ENCODE results near the gene ZNF564. TPM values are rescaled to one million over a fixed set of nuclear protein-coding genes. Genes with fewer than 3 reads are reported as not detected.

The ZNF564 gene
- total and polyA plus RNA-seq, 2 of the 8 experiments (the other 6 are each of a cell fraction or from before 2014, with no cell fraction given), result 0.89 to 10.4 TPM

GRCh38 chr19:12484011-12484370, 67.3 kb downstream of the ZNF564 start:
- peak overlapping the region; percentile 83 for H3K18ac ChIP-seq (ENCODE audit: extremely low read depth, low read length)
- no peaks in the 10 kb centered on the region for H3K9me3 ChIP-seq (ENCODE audit: insufficient read depth in 2 of 2, low read depth in 1 of 2, low read length in 1 of 2)
- H2BK20ac ChIP-seq (ENCODE audit: low read length), result no peak overlapping the region
- no peak overlapping the region for H2AK5ac ChIP-seq (ENCODE audit: low read depth, low read length)
- H3K23me2 ChIP-seq (ENCODE audit: low read depth, low read length), result peaks cover 7% of the 10 kb centered on the region
- H3K36me3 ChIP-seq (ENCODE audit: control insufficient read depth in 2 of 4, insufficient read depth in 4 of 4, low read length in 3 of 4), result no peaks in the 10 kb centered on the region
- H2BK5ac ChIP-seq (ENCODE audit: low read depth, low read length), result no peak overlapping the region
- 8% methylated on average over 13 of the region's 13 CpGs; no CpG with 5 or more reads in 1 of the 2 experiments for WGBS, 2 experiments (ENCODE audit: extremely low coverage in 1 of 2, insufficient coverage in 1 of 2, insufficient read length in 1 of 2, insufficient replicate concordance in 2 of 2, low coverage in 1 of 2, low lambda C conversion rate in 2 of 2, missing lambda C conversion rate in 1 of 2)
- peak overlapping the region; percentile 75 to 86 (median 82) for H3K4me3 ChIP-seq (ENCODE audit: extremely low read depth in 1 of 4, insufficient read depth in 2 of 4, low read depth in 3 of 4, low read length in 4 of 4)
- peak overlapping the region; percentile 78 for H2AFZ ChIP-seq (ENCODE audit: low read length)
- peak overlapping the region; percentile 39 to 96 (median 62) for H3K9ac ChIP-seq (replicated peaks in 1 of 4; ENCODE audit: extremely low read depth in 1 of 4, low read depth in 3 of 4, low read length in 3 of 4)
- CTCF ChIA-PET (ENCODE audit: partially characterized antibody), result interaction anchor here (0.6 to 1.6 kb wide), 3 partner anchors 11 to 31 kb away, joined by 3 to 5 read pairs (median 3); no protein-coding TSS in a partner anchor
- no peaks in the 10 kb centered on the region for H3K79me1 ChIP-seq (ENCODE audit: low read depth, low read length)
- H3K4me1 ChIP-seq (replicated peaks in 1 of 4; ENCODE audit: control insufficient read depth in 3 of 4, insufficient read depth in 4 of 4, low read length in 3 of 4), result 0 out of 7 replicates have a peak, but pooled peaks cover 0 to 1% (median 0%) of the 10 kb centered on the region in 4 experiments
- H3K56ac ChIP-seq (replicated peaks; ENCODE audit: insufficient read length, low read depth, low read length), result peak overlapping the region; percentile 39
- peak overlapping the region; percentile 86 to 94 for H3K4me2 ChIP-seq (ENCODE audit: insufficient read depth in 1 of 2, low read depth in 2 of 2, low read length in 2 of 2)
- POLR2A ChIA-PET (ENCODE audit: partially characterized antibody), result interaction anchor here (0.6 to 4.9 kb wide), 7 partner anchors 12 to 672 kb away, joined by 3 to 43 read pairs (median 3); no protein-coding TSS in a partner anchor
- H3K79me2 ChIP-seq (ENCODE audit: control insufficient read depth in 1 of 2, insufficient read depth in 2 of 2, low read length in 2 of 2), result no peaks in the 10 kb centered on the region
- no peak overlapping the region for H2BK15ac ChIP-seq (ENCODE audit: low read length)
- no peaks in the 10 kb centered on the region for H4K20me1 ChIP-seq (replicated peaks in 1 of 2; ENCODE audit: control insufficient read depth in 1 of 2, insufficient read depth in 2 of 2, low read length in 2 of 2)
- peaks cover 0 to 3% (median under 1%) of the 10 kb centered on the region in 4 experiments; a peak in 2 of 7 replicates for H3K27me3 ChIP-seq (replicated peaks in 1 of 4; ENCODE audit: control insufficient read depth in 3 of 4, extremely low read depth in 1 of 4, insufficient read depth in 3 of 4, low read length in 3 of 4)
- no peak overlapping the region for H3K4ac ChIP-seq (replicated peaks; ENCODE audit: insufficient read length, low read depth, low read length)
- no peak for DNase-seq (ENCODE audit: low read depth in 1 of 2, low spot score in 2 of 2)
- no peak overlapping the region; the same call in 1 of the 2 replicates for H2BK12ac ChIP-seq (ENCODE audit: low read depth, low read length)
- no peak overlapping the region for H4K91ac ChIP-seq (replicated peaks; ENCODE audit: insufficient read length, low read length)
- H4K8ac ChIP-seq (ENCODE audit: extremely low read depth, insufficient read depth, low read length), result peak overlapping the region; percentile 95
- no peak overlapping the region for H3K27ac ChIP-seq (ENCODE audit: low read depth, low read length)
- TF ChIP-seq SIN3A (conservative IDR thresholded peaks at IDR 0.05 in 1 of 2, IDR thresholded peaks at IDR 0.05 in 1 of 2; ENCODE audit: low read depth in 1 of 2, low read length in 2 of 2) (0 out of 4 replicates have a peak, but pooled peaks of 1 of the 2 experiments have one; percentile 6), HDAC6 (IDR thresholded peaks at IDR 0.05; ENCODE audit: low read depth, low read length) (no peak), POLR2AphosphoS5 (IDR thresholded peaks at IDR 0.05; ENCODE audit: low read depth, low read length) (no peak), FOSL1 (IDR thresholded peaks at IDR 0.05; ENCODE audit: insufficient read depth, low read depth, low read length) (no peak), BACH1 (IDR thresholded peaks at IDR 0.05; ENCODE audit: low read length) (0 out of 2 replicates have a peak, but pooled peaks have one; percentile 25), RFX5 (IDR thresholded peaks at IDR 0.05; ENCODE audit: borderline replicate concordance, low read depth, low read length) (no peak), MAFK (IDR thresholded peaks at IDR 0.05; ENCODE audit: low read depth, low read length) (no peak), TCF12 (IDR thresholded peaks at IDR 0.05; ENCODE audit: low read depth, low read length) (no peak), CREB1 (IDR thresholded peaks at IDR 0.05) (no peak)
- TF ChIP-seq, protein P1, sequence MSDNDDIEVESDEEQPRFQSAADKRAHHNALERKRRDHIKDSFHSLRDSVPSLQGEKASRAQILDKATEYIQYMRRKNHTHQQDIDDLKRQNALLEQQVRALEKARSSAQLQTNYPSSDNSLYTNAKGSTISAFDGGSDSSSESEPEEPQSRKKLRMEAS (IDR thresholded peaks at IDR 0.05), result no peak
- TF ChIP-seq, protein P2, sequence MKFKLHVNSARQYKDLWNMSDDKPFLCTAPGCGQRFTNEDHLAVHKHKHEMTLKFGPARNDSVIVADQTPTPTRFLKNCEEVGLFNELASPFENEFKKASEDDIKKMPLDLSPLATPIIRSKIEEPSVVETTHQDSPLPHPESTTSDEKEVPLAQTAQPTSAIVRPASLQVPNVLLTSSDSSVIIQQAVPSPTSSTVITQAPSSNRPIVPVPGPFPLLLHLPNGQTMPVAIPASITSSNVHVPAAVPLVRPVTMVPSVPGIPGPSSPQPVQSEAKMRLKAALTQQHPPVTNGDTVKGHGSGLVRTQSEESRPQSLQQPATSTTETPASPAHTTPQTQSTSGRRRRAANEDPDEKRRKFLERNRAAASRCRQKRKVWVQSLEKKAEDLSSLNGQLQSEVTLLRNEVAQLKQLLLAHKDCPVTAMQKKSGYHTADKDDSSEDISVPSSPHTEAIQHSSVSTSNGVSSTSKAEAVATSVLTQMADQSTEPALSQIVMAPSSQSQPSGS (IDR thresholded peaks at IDR 0.05; ENCODE audit: low read length), result no peak
- H2BK120ac ChIP-seq (replicated peaks; ENCODE audit: low read depth, low read length), result no peak overlapping the region
- no peak overlapping the region for H3K14ac ChIP-seq (ENCODE audit: insufficient read length)
- no peak overlapping the region for H4K5ac ChIP-seq (ENCODE audit: insufficient read length, low read depth, low read length)
- no peak for FAIRE-seq
- no peak overlapping the region for H3K23ac ChIP-seq (ENCODE audit: insufficient read length)
